NCI-H2171 treated with DMSO at 0.1 percent for 48 hours (cell line): ENCODE results near the gene PPP1R1B.

Source experiments
- DNase-seq: peaks from one replicate; lab custom pipeline; 2025; lab: John Stamatoyannopoulos, UW

PPP1R1B gene

DNA sequence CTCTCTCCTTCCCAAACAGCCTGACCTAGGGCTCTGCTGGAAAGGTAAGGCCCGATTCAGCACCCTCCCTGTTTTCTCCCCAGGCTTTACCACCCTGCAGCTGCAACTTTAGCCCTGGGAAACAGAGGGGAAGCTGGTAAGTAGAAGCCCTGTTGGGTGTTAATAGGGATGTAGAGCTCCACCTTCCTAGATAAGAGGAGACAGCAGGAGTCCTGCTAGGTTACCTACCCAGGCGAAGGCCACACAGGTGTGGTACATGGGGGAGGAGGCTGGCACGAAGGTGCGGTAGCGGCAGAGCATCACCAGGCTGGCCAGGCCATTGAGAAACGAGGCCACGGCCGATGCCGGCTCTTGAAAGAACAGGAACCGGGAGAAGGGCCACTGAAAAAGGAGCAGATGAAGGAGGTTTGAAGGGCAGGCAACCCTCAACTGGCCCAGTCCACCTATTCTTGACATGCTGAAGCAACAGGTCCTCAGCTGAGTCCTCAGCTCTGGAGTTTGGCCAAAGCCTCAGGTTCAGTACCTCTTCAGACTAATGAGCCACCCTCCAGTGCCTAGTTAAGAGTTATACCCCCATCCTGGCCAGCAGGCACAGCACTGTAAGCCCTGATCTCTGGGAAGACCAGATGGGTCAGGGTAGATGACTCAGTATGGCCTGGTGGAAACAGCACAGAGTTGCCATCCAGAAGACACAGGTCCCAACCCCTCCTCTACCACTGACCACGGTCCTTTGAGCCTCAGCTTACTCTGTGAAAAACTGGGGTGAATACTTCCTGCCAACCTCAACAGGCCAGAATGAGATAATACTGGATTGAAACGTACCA, 57.8 kb downstream of the PPP1R1B start:
- no peak for DNase-seq
